ENCODE results near the gene POLR3A. TPM values are rescaled to one million over a fixed set of nuclear protein-coding genes. Genes with fewer than 3 reads are reported as not detected.

POLR3A gene
- total and polyA plus RNA-seq, 4 experiments from 2014 or later, result 4.5 to 17.6 (median 13.3) TPM

Other genes with a start within 250 kb of the POLR3A start
- 1 to 10 TPM; 2.7 to 3.2 TPM for gene DLG5, start 102.8 kb downstream of the POLR3A start, total RNA-seq
- under 1 TPM in 1 of 2 donors, not detected in 1; 0.13 TPM for gene DLG5, start 102.8 kb downstream of the POLR3A start, polyA plus RNA-seq
- gene RPS24, start 4.3 kb upstream of the POLR3A start, total RNA-seq, result 1,000 to 10,000 TPM; 1,748 to 1,885 TPM
- 100 to 1,000 TPM; 778 to 921 TPM for gene RPS24, start 4.3 kb upstream of the POLR3A start, polyA plus RNA-seq

Measured in CD4-positive, alpha-beta memory T cell (primary cell).